Endodermal cell (in vitro differentiated cells): ENCODE data around the gene MLN. TPM values are rescaled to one million over a fixed set of nuclear protein-coding genes. Genes with fewer than 3 reads are reported as not detected.
A peak's percentile ranks its signal among the peaks of the same experiment; 100 is the strongest.

Source experiments
- DNase-seq: peaks from one replicate; pipeline ENCODE4 v3.0.0-alpha.2; 2017
- H3K27ac ChIP-seq: 2 replicates; pipeline ENCODE4 v1.5.1; 2013; ENCODE audit warnings: mild to moderate bottlenecking, low read depth, low read length, moderate library complexity
- H3K27me3 ChIP-seq: 2 replicates; pipeline ENCODE4 v1.6.1; 2013; ENCODE audit warnings: mild to moderate bottlenecking, low read length, moderate library complexity; ENCODE audit not compliant: insufficient read depth, control insufficient read depth, poor library complexity, severe bottlenecking
- H3K36me3 ChIP-seq: 2 replicates; pipeline ENCODE4 v1.7.0; 2013; ENCODE audit warnings: mild to moderate bottlenecking, low read length, moderate library complexity; ENCODE audit not compliant: control insufficient read depth, insufficient read depth
- H3K4me1 ChIP-seq: one replicate; pipeline ENCODE4 v1.7.0; 2013; ENCODE audit warnings: low read length; ENCODE audit not compliant: control insufficient read depth, insufficient read depth
- H3K4me3 ChIP-seq: 2 replicates; pipeline ENCODE4 v1.5.1; 2013; ENCODE audit warnings: mild to moderate bottlenecking, low read length, moderate library complexity
- H3K9ac ChIP-seq: 2 replicates; pipeline ENCODE4 v1.6.1; 2013; ENCODE audit warnings: mild to moderate bottlenecking, low read length, moderate library complexity; ENCODE audit not compliant: poor library complexity, severe bottlenecking; ENCODE audit errors: extremely low read depth
- H3K9me3 ChIP-seq: 2 replicates; pipeline ENCODE4 v1.6.1; 2013; ENCODE audit warnings: mild to moderate bottlenecking, low read length, moderate library complexity; ENCODE audit not compliant: control insufficient read depth
- H3K27ac Mint-ChIP-seq: 2 replicates; pipeline ENCODE4 v1.8.0; 2020; ENCODE audit warnings: mixed read lengths
- H3K27me3 Mint-ChIP-seq: 2 replicates; pipeline ENCODE4 v1.8.0; 2021; ENCODE audit warnings: mild to moderate bottlenecking, mixed read lengths; ENCODE audit not compliant: insufficient read depth
- H3K36me3 Mint-ChIP-seq: 2 replicates; pipeline ENCODE4 v1.8.0; 2020; ENCODE audit warnings: low read depth, mixed read lengths
- H3K4me1 Mint-ChIP-seq: 2 replicates; pipeline ENCODE4 v1.8.0; 2020; ENCODE audit warnings: mixed read lengths
- H3K4me3 Mint-ChIP-seq: 2 replicates; pipeline ENCODE4 v1.8.0; 2020; ENCODE audit warnings: mild to moderate bottlenecking, moderate library complexity, mixed read lengths
- H3K9me3 Mint-ChIP-seq: 2 replicates; pipeline ENCODE4 v1.8.0; 2020; ENCODE audit warnings: mild to moderate bottlenecking, mixed read lengths
- WGBS, 2 experiments: methylation state at CpG; one replicate each; pipeline versions ENCODE4 v1.1.5 to v1.1.7; 2013; ENCODE audit warnings: missing lambda C conversion rate in 2 of 2, mixed read lengths in 1 of 2; ENCODE audit not compliant: insufficient coverage in 1 of 2, insufficient read length in 1 of 2; 5-methylcytosine and 5-hydroxymethylcytosine counted together
- total RNA-seq, 2 donors: library from RNA; stranded (reverse); fragmentation: NEBNext Ultra II Directional in 1 of 2; extraction: Animal tissue kit (Norgen Biotek cat#: 25700) in 1 of 2; gene quantifications; 2 replicates in 1 of 2; 3 replicates in 1 of 2; pipeline ENCODE4 v1.2.1, GENCODE V29; 2021
- TF ChIP-seq, protein P1 (sequence below): fragments of 200-600 bp; sonication (generic); conservative IDR thresholded peaks from 2 replicates; pipeline ENCODE4 v1.5.0; 2021; ENCODE audit warnings: antibody characterized with exemption, mild to moderate bottlenecking

MLN gene
- total RNA-seq, 2 donors from 2014 or later, result not detected

DNA sequence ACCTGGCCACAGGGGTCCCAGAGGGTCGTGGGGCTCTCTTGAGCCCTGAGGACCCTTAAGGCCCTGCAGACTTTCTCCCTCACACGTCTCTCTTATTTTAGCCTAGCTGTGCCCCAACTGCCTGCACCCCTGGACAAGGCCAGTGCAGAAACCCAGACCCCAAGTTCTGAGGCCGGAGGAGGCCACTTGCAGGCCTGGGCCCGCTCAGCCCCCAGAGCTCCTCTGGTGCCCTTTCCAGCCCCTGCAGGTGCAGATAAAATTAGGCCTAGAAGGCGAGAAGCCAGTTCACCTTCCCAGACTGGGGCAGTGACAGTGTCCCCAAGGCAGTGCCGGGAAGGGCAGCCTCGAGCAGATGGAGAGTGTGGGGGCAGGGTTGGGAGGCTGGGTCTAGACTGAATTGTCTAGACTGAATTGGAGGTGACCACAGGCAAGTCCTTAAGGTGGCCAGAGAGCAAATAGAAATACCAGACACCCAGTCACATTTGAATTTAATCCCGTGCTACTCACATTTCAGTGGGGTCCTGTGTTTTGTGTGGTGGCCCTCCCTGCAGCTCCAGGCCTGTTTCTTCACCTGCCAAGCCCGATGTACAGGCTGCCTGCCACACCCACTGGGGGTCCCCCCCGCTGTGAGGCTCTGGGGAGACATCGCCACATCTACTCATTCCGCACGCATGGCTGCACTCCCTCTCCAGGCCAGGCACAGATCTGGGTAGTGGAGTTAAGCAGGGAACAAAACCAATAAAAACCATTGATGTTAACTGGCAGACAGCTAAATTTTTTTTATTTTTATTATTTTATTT is 48.5 kb downstream of the MLN start:
- 85 to 87% methylated on average over 6 to 13 of the region's 13 CpGs for WGBS, 2 experiments
- Mint-ChIP-seq H3K36me3 (no peaks in the 10 kb centered on the region), H3K4me3 (no peak overlapping the region), H3K27ac (no peak overlapping the region), H3K27me3 (no peaks in the 10 kb centered on the region), H3K9me3 (no peaks in the 10 kb centered on the region), H3K4me1 (peaks cover 15% of the 10 kb centered on the region)
- no peak for DNase-seq
- Histone ChIP-seq H3K9me3 (no peaks in the 10 kb centered on the region), H3K27ac (no peak overlapping the region), H3K36me3 (no peaks in the 10 kb centered on the region), H3K4me3 (no peak overlapping the region), H3K9ac (no peak overlapping the region), H3K27me3 (no peaks in the 10 kb centered on the region), H3K4me1 (peaks cover 13% of the 10 kb centered on the region)
- TF ChIP-seq, protein P1, sequence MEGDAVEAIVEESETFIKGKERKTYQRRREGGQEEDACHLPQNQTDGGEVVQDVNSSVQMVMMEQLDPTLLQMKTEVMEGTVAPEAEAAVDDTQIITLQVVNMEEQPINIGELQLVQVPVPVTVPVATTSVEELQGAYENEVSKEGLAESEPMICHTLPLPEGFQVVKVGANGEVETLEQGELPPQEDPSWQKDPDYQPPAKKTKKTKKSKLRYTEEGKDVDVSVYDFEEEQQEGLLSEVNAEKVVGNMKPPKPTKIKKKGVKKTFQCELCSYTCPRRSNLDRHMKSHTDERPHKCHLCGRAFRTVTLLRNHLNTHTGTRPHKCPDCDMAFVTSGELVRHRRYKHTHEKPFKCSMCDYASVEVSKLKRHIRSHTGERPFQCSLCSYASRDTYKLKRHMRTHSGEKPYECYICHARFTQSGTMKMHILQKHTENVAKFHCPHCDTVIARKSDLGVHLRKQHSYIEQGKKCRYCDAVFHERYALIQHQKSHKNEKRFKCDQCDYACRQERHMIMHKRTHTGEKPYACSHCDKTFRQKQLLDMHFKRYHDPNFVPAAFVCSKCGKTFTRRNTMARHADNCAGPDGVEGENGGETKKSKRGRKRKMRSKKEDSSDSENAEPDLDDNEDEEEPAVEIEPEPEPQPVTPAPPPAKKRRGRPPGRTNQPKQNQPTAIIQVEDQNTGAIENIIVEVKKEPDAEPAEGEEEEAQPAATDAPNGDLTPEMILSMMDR, result no peak

DNA sequence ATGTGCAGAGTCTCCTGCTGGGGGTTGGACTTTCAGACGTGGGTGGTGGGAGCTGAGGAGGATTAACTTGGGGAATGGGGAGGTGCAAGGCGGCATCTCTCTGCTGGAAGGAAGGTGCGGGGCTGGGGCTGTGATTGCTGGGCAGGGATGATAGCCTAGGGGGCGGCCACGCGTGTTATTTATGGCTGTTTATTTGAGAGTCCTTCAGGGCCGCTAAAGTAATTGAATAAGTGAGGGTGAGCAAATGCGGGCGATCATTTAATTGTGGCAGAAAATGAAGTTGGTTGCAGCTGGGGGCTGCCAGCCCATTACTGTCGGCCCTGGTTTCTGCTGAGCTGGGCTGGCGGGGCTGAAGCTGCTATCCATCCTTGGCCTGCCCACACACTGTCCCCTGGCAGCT is 49.6 kb downstream of the MLN start:
- no peaks in the 10 kb centered on the region for H3K9me3 Mint-ChIP-seq
- DNase-seq, result no peak
- H3K4me1 Mint-ChIP-seq, result peaks cover 24% of the 10 kb centered on the region
- H3K27me3 Mint-ChIP-seq, result no peaks in the 10 kb centered on the region
- Histone ChIP-seq H3K36me3 (no peaks in the 10 kb centered on the region), H3K9ac (no peak overlapping the region), H3K27ac (no peak overlapping the region), H3K9me3 (no peaks in the 10 kb centered on the region), H3K27me3 (no peaks in the 10 kb centered on the region), H3K4me3 (no peak overlapping the region), H3K4me1 (peaks cover 18% of the 10 kb centered on the region)
- TF ChIP-seq, protein P1, result no peak
- H3K4me3 Mint-ChIP-seq, result no peak overlapping the region
- H3K27ac Mint-ChIP-seq, result no peak overlapping the region
- no peaks in the 10 kb centered on the region for H3K36me3 Mint-ChIP-seq
- WGBS, 2 experiments, result 89 to 90% methylated on average over 6 to 11 of the region's 11 CpGs

DNA sequence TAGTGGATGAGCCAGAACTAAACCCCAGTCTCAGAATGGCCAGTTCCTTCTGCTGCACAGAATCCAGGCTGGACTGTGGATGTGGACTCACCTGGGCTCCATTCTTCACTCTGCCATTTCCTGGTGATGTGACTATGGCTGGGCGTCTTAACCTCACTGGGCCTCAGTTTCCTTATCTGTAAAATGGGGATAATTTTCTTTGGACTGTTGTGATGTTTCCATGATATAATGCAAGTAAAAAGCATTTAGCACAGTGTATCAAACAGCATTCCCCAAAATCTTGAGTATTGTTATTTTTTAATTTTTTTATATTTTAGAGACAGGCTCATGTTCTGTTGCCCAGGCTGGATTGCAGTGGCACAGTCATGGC is 51.2 kb downstream of the MLN start:
- Histone ChIP-seq H3K4me1 (peaks cover 23% of the 10 kb centered on the region), H3K27me3 (no peaks in the 10 kb centered on the region), H3K27ac (peak overlapping the region; percentile 55), H3K9me3 (no peaks in the 10 kb centered on the region), H3K4me3 (no peak overlapping the region), H3K9ac (no peak overlapping the region), H3K36me3 (no peaks in the 10 kb centered on the region)
- Mint-ChIP-seq H3K27ac (no peak overlapping the region), H3K4me3 (no peak overlapping the region), H3K9me3 (no peaks in the 10 kb centered on the region), H3K4me1 (peaks cover 31% of the 10 kb centered on the region), H3K36me3 (no peaks in the 10 kb centered on the region), H3K27me3 (peaks cover 3% of the 10 kb centered on the region)
- TF ChIP-seq, protein P1, result no peak
- 93 to 100% methylated on average over 1 of the region's 1 CpG for WGBS, 2 experiments
- DNase-seq, result no peak
